ENCODE data around the gene ZEB2. TPM values are rescaled to one million over a fixed set of nuclear protein-coding genes. Genes with fewer than 3 reads are reported as not detected.

The ZEB2 gene
- total and polyA plus RNA-seq, 2 donors (not counting 3 experiments of a cell fraction or from before 2014, with no cell fraction given), result 17.9 to 49.6 TPM

DNA sequence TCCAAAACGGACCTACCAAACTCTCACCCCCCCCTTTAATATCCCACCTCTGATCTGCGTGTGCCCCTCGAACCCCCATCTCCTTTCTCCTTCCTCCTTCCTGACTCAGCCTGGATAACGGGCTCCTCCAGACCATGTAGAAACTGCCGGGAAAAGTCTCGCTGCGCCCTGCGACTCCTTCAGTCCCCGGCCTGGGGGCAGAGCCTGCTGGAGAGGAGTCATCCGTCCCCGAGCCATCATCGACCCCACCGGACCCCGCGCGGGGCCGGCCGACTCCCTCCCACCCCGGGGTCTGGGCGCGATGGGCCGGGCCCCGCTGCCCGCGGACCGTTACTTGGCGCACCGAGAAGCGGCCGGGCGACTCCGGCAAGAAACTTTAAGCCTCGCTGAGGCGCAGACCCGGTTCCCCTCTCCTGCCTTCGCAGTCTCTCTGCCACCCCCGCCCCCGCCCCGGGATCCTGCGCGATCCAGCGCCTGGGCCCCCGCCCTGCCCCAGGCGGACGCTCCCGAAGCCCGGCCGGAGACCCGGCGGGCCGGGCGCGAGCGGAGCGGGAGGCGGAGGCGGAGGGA lies 3.4 kb downstream of the ZEB2 start:
- intact Hi-C loops (cut with micrococcal nuclease), result loop anchor here (2.0 to 10.0 kb wide), 8 partner anchors 244 to 1798 kb away; no protein-coding TSS in a partner anchor
- Histone ChIP-seq H3K27me3 (ENCODE audit: control insufficient read depth in 2 of 2, insufficient read depth in 2 of 2, low read length in 2 of 2) (no peaks in the 10 kb centered on the region), H3K4me2 (ENCODE audit: insufficient read depth, low read length) (peak overlapping the region; percentile 54), H4K20me1 (replicated peaks; ENCODE audit: control insufficient read depth, extremely low read depth, insufficient read depth, low read length) (no peaks in the 10 kb centered on the region), H3K4me1 (ENCODE audit: control insufficient read depth, extremely low read depth, insufficient read depth, low read length) (peaks cover 64% of the 10 kb centered on the region), H3K9me1 (replicated peaks; ENCODE audit: control insufficient read depth, extremely low read depth, insufficient read depth, low read length) (no peaks in the 10 kb centered on the region), H3K27ac (ENCODE audit: insufficient read depth, low read depth, low read length) (peak overlapping the region; percentile 97), H3K9me3 (replicated peaks; ENCODE audit: control insufficient read depth, insufficient read depth, low read length) (no peaks in the 10 kb centered on the region), H3K79me2 (ENCODE audit: control insufficient read depth, insufficient read depth, low read length) (peaks cover 77% of the 10 kb centered on the region), H3K4me3 (replicated peaks in 1 of 3; ENCODE audit: insufficient read depth in 1 of 3, low read depth in 1 of 3, low read length in 3 of 3) (peak overlapping the region; percentile 89 to 94 (median 90)), H3K36me3 (ENCODE audit: control insufficient read depth in 2 of 2, extremely low read depth in 1 of 2, insufficient read depth in 2 of 2, low read length in 2 of 2) (no peaks in the 10 kb centered on the region), H2AFZ (ENCODE audit: low read depth, low read length) (peak overlapping the region; percentile 28), H3K9ac (replicated peaks; ENCODE audit: extremely low read depth, insufficient read depth, low read length) (peak overlapping the region; percentile 99)
- POLR2A ChIA-PET, result no interaction called here
- CTCF ChIA-PET, result no interaction called here
- no peak for TF ChIP-seq FOS (IDR thresholded peaks at IDR 0.05; ENCODE audit: borderline replicate concordance, insufficient read depth, low read length)
- TF ChIP-seq, protein P1, sequence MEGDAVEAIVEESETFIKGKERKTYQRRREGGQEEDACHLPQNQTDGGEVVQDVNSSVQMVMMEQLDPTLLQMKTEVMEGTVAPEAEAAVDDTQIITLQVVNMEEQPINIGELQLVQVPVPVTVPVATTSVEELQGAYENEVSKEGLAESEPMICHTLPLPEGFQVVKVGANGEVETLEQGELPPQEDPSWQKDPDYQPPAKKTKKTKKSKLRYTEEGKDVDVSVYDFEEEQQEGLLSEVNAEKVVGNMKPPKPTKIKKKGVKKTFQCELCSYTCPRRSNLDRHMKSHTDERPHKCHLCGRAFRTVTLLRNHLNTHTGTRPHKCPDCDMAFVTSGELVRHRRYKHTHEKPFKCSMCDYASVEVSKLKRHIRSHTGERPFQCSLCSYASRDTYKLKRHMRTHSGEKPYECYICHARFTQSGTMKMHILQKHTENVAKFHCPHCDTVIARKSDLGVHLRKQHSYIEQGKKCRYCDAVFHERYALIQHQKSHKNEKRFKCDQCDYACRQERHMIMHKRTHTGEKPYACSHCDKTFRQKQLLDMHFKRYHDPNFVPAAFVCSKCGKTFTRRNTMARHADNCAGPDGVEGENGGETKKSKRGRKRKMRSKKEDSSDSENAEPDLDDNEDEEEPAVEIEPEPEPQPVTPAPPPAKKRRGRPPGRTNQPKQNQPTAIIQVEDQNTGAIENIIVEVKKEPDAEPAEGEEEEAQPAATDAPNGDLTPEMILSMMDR (IDR thresholded peaks at IDR 0.05; ENCODE audit: extremely low read depth in 1 of 2, insufficient read depth in 1 of 2, low read depth in 1 of 2, low read length in 2 of 2), result no peak
- TF ChIP-seq EZH2 (IDR thresholded peaks at IDR 0.05; ENCODE audit: borderline replicate concordance, low read depth, low read length, severe bottlenecking), result no peak
- no peak for TF ChIP-seq GATA2 (IDR thresholded peaks at IDR 0.05; ENCODE audit: insufficient read depth, insufficient read length, low read depth, low read length)
- no peak for TF ChIP-seq JUN (IDR thresholded peaks at IDR 0.05; ENCODE audit: borderline replicate concordance, insufficient read depth, insufficient read length, low read depth)
- TF ChIP-seq, protein P2, sequence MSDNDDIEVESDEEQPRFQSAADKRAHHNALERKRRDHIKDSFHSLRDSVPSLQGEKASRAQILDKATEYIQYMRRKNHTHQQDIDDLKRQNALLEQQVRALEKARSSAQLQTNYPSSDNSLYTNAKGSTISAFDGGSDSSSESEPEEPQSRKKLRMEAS (IDR thresholded peaks at IDR 0.05; ENCODE audit: insufficient read depth, insufficient read length), result no peak
- TF ChIP-seq POLR2AphosphoS5 (IDR thresholded peaks at IDR 0.05; ENCODE audit: insufficient read depth, low read depth, low read length), result no peak
- no peak for TF ChIP-seq MYC (IDR thresholded peaks at IDR 0.05; ENCODE audit: low read depth, low read length)
- TF ChIP-seq POLR2A (IDR thresholded peaks at IDR 0.05; ENCODE audit: low read depth, low read length), result no peak
- DNase-seq (ENCODE audit: low read depth, low spot score) (peak; percentile 54), FAIRE-seq (no peak)
- dilution Hi-C loops (cut with MboI; ENCODE audit: extremely low pct_ligation_motif_present, low sequenced_read_pairs), result loop anchor here (25.0 kb wide), 1 partner anchor 154 kb away; no protein-coding TSS in a partner anchor
- BruUV-seq (replicated peaks), result no TSS peak

Data from endothelial cell of umbilical vein (primary cell).